Testis (tissue), 3 donors: ENCODE results near the gene PSTPIP1. TPM values are rescaled to one million over a fixed set of nuclear protein-coding genes. Genes with fewer than 3 reads are reported as not detected.

Source experiments
- DNase-seq: peaks from one replicate; pipeline ENCODE4 v3.0.0-alpha.2; 2019
- H3K27ac ChIP-seq, 2 donors: fragments of 200-600 bp; sonication (generic); one replicate each; pipeline ENCODE4 v1.5.1; 2019
- H3K27me3 ChIP-seq: fragments of 200-600 bp; sonication (generic); one replicate; pipeline ENCODE4 v1.5.1; 2019
- H3K36me3 ChIP-seq: fragments of 200-600 bp; sonication (generic); one replicate; pipeline ENCODE4 v1.5.1; 2017; ENCODE audit warnings: low read depth; ENCODE audit errors: missing control alignments
- H3K4me1 ChIP-seq: fragments of 200-600 bp; sonication (generic); one replicate; pipeline ENCODE4 v1.5.1; 2019
- H3K4me3 ChIP-seq, 2 donors: fragments of 200-600 bp; sonication (generic); one replicate each; pipeline ENCODE4 v1.5.1; 2017 to 2019
- H3K9me3 ChIP-seq: fragments of 200-600 bp; sonication (generic); one replicate; pipeline ENCODE4 v1.5.1; 2017
- CTCF ChIP-seq, 3 experiments: fragments of 450-650 bp in 2 of 3; fragments of 200-600 bp in 1 of 3; sonication (generic) in 1 of 3; IDR thresholded peaks; one replicate each; pipeline ENCODE4 v1.5.1; 2016 to 2019; ENCODE audit warnings: antibody characterized with exemption in 3 of 3, mild to moderate bottlenecking in 2 of 3, moderate library complexity in 1 of 3
- POLR2A ChIP-seq: fragments of 450-650 bp; IDR thresholded peaks from one replicate; pipeline ENCODE4 v1.6.1; 2017; ENCODE audit warnings: antibody characterized with exemption, mild to moderate bottlenecking, moderate library complexity
- WGBS, 2 donors: methylation state at CpG; one replicate each; pipeline ENCODE4 v1.1.5; 2018; 5-methylcytosine and 5-hydroxymethylcytosine counted together
- intact Hi-C: fragments of 100-400 bp; cut with DNase I; formaldehyde crosslinking; loops from one replicate; pipeline ENCODE4 v1.15.1; 2023; ENCODE audit warnings: low total_unique reads
- polyA plus RNA-seq: library from polyadenylated mRNA; stranded (reverse); fragments of 350-450 nt; fragmentation: Illumina TruSeq; extraction: RNeasy Lipid Tissue Mini Kit (QIAGEN cat#74804); gene quantifications from one replicate; pipeline ENCODE4 v1.2.3, GENCODE V29; 2014; ENCODE audit warnings: low read depth, low replicate concordance; ENCODE audit not compliant: insufficient read depth
- total RNA-seq, 2 donors: library from RNA; depleted of rRNA; stranded (reverse); fragments of >200 nt; gene quantifications; one replicate each; pipeline ENCODE4 v1.2.3, GENCODE V29; 2016

The PSTPIP1 gene
- total and polyA plus RNA-seq, 3 donors from 2014 or later: 5.0 to 8.6 (median 7.9) TPM

DNA sequence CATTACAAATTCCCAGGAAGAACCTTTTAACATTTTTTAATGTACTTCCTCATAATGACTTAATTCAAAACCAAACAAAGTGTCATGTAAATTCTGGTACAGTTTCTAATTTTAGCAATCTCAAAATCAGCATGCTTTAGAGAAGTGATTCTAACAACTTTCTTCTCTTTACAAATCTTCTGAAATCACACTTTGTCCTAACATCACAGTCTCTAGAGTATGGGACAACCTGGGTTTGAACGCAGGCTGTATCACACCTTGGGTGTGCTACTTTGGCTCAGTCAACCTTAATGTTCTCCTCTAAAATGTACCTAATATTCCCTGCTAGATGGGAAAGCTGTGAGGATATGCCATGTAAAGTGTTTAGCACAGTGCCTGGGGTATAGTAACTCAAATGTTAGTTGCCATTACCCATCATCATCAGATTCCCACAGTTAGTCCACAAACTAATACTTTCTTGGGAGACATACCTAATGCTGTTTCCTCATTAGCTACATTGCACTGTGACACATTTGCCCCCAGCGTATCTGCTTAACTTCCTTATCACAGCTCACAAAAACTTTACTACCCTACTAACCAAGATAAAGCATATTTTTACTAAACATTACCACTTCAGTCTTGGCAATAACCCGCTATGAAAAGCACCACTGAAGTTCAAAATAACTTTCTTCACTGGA, 72.9 kb downstream of the PSTPIP1 start:
- Histone ChIP-seq H3K4me1 (peaks cover 17% of the 10 kb centered on the region), H3K36me3 (no peaks in the 10 kb centered on the region), H3K9me3 (no peaks in the 10 kb centered on the region), H3K27me3 (no peaks in the 10 kb centered on the region), H3K4me3 (no peak overlapping the region), H3K27ac (no peak overlapping the region)
- no peak for TF ChIP-seq CTCF (IDR thresholded peaks at IDR 0.05)
- no peak for TF ChIP-seq POLR2A
- WGBS, 2 donors: 42 to 55% methylated on average over 3 of the region's 3 CpGs
- intact Hi-C loops: no loop called here
- no peak for DNase-seq

DNA sequence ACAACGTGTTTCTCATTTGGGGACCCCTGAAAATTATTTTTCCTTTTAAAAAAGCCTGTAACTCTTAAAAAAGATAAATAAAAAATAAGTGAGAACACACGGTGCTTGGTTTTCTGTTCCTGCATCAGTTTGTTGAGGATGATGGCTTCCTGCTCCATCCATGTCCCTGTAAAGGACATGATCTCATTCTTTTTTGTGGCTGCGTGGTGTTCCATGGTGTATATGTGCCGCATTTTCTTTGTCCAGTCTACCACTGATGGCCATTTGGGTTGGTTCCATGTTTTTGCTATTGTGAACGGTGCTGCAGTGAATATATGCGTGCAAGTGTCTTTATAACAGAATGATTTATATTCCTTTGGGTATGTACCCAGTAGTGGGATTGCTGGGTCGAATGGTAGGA, 73.7 kb downstream of the PSTPIP1 start:
- no peaks in the 10 kb centered on the region for H3K36me3 ChIP-seq
- no peak for DNase-seq
- no peaks in the 10 kb centered on the region for H3K9me3 ChIP-seq
- H3K27me3 ChIP-seq: no peaks in the 10 kb centered on the region
- 55 to 80% methylated on average over 7 of the region's 7 CpGs for WGBS, 2 donors
- intact Hi-C loops: no loop called here
- H3K4me1 ChIP-seq: peaks cover 17% of the 10 kb centered on the region
- no peak overlapping the region for H3K4me3 ChIP-seq
- H3K27ac ChIP-seq: no peak overlapping the region
- no peak for TF ChIP-seq CTCF (IDR thresholded peaks at IDR 0.05)
- no peak for TF ChIP-seq POLR2A

GRCh38 chr15:77069521-77070121, 74.7 kb downstream of the PSTPIP1 start:
- H3K4me3 ChIP-seq: peak overlapping the region; percentile 60 to 66
- peaks cover 17% of the 10 kb centered on the region for H3K4me1 ChIP-seq
- no peaks in the 10 kb centered on the region for H3K27me3 ChIP-seq
- intact Hi-C loops: no loop called here
- H3K9me3 ChIP-seq: no peaks in the 10 kb centered on the region
- WGBS, 2 donors: 13 to 19% methylated on average over 13 of the region's 13 CpGs
- TF ChIP-seq POLR2A: no peak
- TF ChIP-seq CTCF (IDR thresholded peaks at IDR 0.05): no peak
- H3K27ac ChIP-seq: peak overlapping the region in 1 of 2 donors; percentile 87
- H3K36me3 ChIP-seq: no peaks in the 10 kb centered on the region
- DNase-seq: peak; percentile 33

DNA sequence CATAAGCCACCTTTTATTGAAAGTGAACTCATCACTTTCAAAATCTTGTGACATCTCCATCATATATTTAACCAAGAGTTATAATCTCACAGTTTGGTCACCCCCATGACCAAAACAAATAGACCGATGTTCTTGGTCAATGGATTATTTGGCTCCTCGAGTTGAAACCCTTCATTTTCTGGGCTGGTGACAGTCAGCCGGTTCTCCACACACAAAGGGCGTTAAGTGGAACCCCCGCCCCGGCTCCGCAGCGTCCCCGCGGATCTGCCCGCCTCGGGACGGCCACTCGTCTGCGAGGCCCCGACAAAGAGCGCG, 75.2 kb downstream of the PSTPIP1 start:
- WGBS, 2 donors: 0 to 4% methylated on average over 4 to 16 of the region's 18 CpGs
- H3K4me1 ChIP-seq: peaks cover 17% of the 10 kb centered on the region
- H3K27ac ChIP-seq: peak overlapping the region; percentile 37 to 87
- H3K4me3 ChIP-seq: peak overlapping the region; percentile 60 to 66
- intact Hi-C loops: no loop called here
- no peaks in the 10 kb centered on the region for H3K36me3 ChIP-seq
- no peak for DNase-seq
- no peaks in the 10 kb centered on the region for H3K27me3 ChIP-seq
- no peaks in the 10 kb centered on the region for H3K9me3 ChIP-seq
- TF ChIP-seq POLR2A: no peak
- no peak for TF ChIP-seq CTCF (IDR thresholded peaks at IDR 0.05)
